Measurements from ENCODE around the gene ZNF580. TPM values are rescaled to one million over a fixed set of nuclear protein-coding genes. Genes with fewer than 3 reads are reported as not detected.
A peak's percentile ranks its signal among the peaks of the same experiment; 100 is the strongest.

The ZNF580 gene
- total RNA-seq, 2 donors from 2014 or later: 49.7 to 70.5 TPM

- Histone ChIP-seq H3K27ac (peak overlapping the region in 1 of 2 donors; percentile 93), H3K36me3 (no peaks in the 10 kb centered on the region), H3K4me3 (no peak overlapping the region), H3K27me3 (replicated peaks; ENCODE audit: insufficient read depth) (no peaks in the 10 kb centered on the region), H3K9me3 (no peaks in the 10 kb centered on the region), H3K4me1 (replicated peaks) (peaks cover 12% of the 10 kb centered on the region)
- no peak for DNase-seq (ENCODE audit: low spot score)
- intact Hi-C loops (cut with DNase I): loop anchor here (2.0 kb wide), 1 partner anchor 117 kb away; no protein-coding TSS in a partner anchor
- TF ChIP-seq POLR2AphosphoS5 (IDR thresholded peaks at IDR 0.05) (no peak), POLR2A (IDR thresholded peaks at IDR 0.05) (no peak)
- TF ChIP-seq, protein P1, sequence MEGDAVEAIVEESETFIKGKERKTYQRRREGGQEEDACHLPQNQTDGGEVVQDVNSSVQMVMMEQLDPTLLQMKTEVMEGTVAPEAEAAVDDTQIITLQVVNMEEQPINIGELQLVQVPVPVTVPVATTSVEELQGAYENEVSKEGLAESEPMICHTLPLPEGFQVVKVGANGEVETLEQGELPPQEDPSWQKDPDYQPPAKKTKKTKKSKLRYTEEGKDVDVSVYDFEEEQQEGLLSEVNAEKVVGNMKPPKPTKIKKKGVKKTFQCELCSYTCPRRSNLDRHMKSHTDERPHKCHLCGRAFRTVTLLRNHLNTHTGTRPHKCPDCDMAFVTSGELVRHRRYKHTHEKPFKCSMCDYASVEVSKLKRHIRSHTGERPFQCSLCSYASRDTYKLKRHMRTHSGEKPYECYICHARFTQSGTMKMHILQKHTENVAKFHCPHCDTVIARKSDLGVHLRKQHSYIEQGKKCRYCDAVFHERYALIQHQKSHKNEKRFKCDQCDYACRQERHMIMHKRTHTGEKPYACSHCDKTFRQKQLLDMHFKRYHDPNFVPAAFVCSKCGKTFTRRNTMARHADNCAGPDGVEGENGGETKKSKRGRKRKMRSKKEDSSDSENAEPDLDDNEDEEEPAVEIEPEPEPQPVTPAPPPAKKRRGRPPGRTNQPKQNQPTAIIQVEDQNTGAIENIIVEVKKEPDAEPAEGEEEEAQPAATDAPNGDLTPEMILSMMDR (IDR thresholded peaks at IDR 0.05): no peak
- 67% methylated on average over 8 of the region's 8 CpGs for WGBS
Observed at GRCh38 chr19:55633861-55634260, 6.9 kb upstream of the ZNF580 start.

DNA sequence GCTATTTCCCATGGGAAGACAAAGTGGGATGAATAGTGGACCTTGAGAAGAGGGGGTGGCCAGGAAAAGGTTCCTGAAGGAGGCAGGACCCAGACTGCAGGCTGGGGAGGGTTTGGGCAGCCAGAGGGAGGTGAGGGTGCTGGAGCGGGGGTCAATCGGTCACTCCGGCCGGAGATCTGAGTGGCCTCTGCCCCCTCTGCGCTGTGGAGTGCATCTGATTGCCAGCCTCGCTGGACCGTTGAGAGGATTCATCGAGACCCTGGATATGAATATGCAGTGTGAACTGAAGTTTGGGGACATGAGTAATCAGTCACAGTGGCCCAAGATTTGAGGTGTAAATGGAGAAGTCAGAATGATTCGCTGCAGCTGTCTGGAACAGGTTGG, 5.5 kb upstream of the ZNF580 start:
- Histone ChIP-seq H3K27ac (peak overlapping the region; percentile 93 to 96), H3K9me3 (no peaks in the 10 kb centered on the region), H3K4me3 (peak overlapping the region; percentile 94 to 99), H3K27me3 (replicated peaks; ENCODE audit: insufficient read depth) (no peaks in the 10 kb centered on the region), H3K4me1 (replicated peaks) (peaks cover 18% of the 10 kb centered on the region), H3K36me3 (no peaks in the 10 kb centered on the region)
- intact Hi-C loops (cut with DNase I): no loop called here
- DNase-seq (ENCODE audit: low spot score): no peak
- WGBS: 4% methylated on average over 9 of the region's 9 CpGs
- TF ChIP-seq POLR2A (IDR thresholded peaks at IDR 0.05) (no peak), POLR2AphosphoS5 (IDR thresholded peaks at IDR 0.05) (no peak)
- TF ChIP-seq, protein P1 (IDR thresholded peaks at IDR 0.05): no peak

GRCh38 chr19:55635856-55636440, 4.9 kb upstream of the ZNF580 start:
- no peak for DNase-seq (ENCODE audit: low spot score)
- no peaks in the 10 kb centered on the region for H3K27me3 ChIP-seq (replicated peaks; ENCODE audit: insufficient read depth)
- peak overlapping the region; percentile 93 to 96 for H3K27ac ChIP-seq
- no peaks in the 10 kb centered on the region for H3K9me3 ChIP-seq
- no peaks in the 10 kb centered on the region for H3K36me3 ChIP-seq
- TF ChIP-seq POLR2AphosphoS5 (IDR thresholded peaks at IDR 0.05) (no peak), POLR2A (IDR thresholded peaks at IDR 0.05) (no peak)
- TF ChIP-seq, protein P1 (IDR thresholded peaks at IDR 0.05): no peak
- H3K4me3 ChIP-seq: peak overlapping the region; percentile 94 to 99
- intact Hi-C loops (cut with DNase I): no loop called here
- H3K4me1 ChIP-seq (replicated peaks): peaks cover 21% of the 10 kb centered on the region
- WGBS: 59% methylated on average over 7 of the region's 7 CpGs

DNA sequence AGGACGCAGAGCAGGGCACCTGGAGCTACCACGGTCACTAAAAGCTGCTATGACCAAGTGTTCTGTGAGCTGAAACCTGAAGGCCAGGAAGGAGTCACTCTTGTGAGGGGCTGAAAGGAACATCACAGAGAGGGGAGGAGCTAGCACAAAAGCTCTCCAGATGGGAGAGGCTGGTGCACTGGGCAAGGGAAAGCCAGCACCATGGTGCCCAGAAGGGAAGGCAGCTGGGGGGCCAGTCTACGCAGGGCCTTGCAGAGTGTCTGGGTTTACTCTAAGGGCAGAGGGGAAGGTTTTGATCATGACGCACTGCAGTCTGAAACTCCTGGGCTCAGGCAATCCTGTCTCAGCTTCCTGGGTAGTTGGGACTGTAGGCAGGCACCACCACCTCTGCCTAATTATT, 4.1 kb upstream of the ZNF580 start:
- 85% methylated on average over 4 of the region's 4 CpGs for WGBS
- Histone ChIP-seq H3K36me3 (no peaks in the 10 kb centered on the region), H3K4me3 (no peak overlapping the region), H3K4me1 (replicated peaks) (peaks cover 21% of the 10 kb centered on the region), H3K27ac (no peak overlapping the region), H3K9me3 (no peaks in the 10 kb centered on the region), H3K27me3 (replicated peaks; ENCODE audit: insufficient read depth) (no peaks in the 10 kb centered on the region)
- intact Hi-C loops (cut with DNase I): no loop called here
- TF ChIP-seq POLR2AphosphoS5 (IDR thresholded peaks at IDR 0.05) (no peak), POLR2A (IDR thresholded peaks at IDR 0.05) (no peak)
- TF ChIP-seq, protein P1 (IDR thresholded peaks at IDR 0.05): no peak
- DNase-seq (ENCODE audit: low spot score): no peak

- H3K4me3 ChIP-seq: no peak overlapping the region
- H3K4me1 ChIP-seq (replicated peaks): peaks cover 22% of the 10 kb centered on the region
- 74% methylated on average over 11 of the region's 11 CpGs for WGBS
- H3K27ac ChIP-seq: no peak overlapping the region
- H3K9me3 ChIP-seq: no peaks in the 10 kb centered on the region
- TF ChIP-seq, protein P1 (IDR thresholded peaks at IDR 0.05): no peak
- no peak for TF ChIP-seq POLR2A (IDR thresholded peaks at IDR 0.05)
- TF ChIP-seq POLR2AphosphoS5 (IDR thresholded peaks at IDR 0.05): no peak
- intact Hi-C loops (cut with DNase I): no loop called here
- H3K27me3 ChIP-seq (replicated peaks; ENCODE audit: insufficient read depth): no peaks in the 10 kb centered on the region
- DNase-seq (ENCODE audit: low spot score): no peak
- H3K36me3 ChIP-seq: no peaks in the 10 kb centered on the region
Observed at GRCh38 chr19:55637534-55637933, 3.3 kb upstream of the ZNF580 start.

Data from prostate gland (tissue), 2 donors.